Ramos (cell line): ENCODE data around the gene TEC.
"Not testable (repeated sequence)": the region's sequence is repeated elsewhere in the genome, so short reads cannot be mapped to it uniquely, and the experiment has no call there.

ENCODE experiments used
- in situ Hi-C: fragments of 300-500 bp; cut with MboI; formaldehyde crosslinking; loops from one replicate; pipeline ENCODE4 v1.14.3; 2022; ENCODE audit warnings: low sequenced_read_pairs; ENCODE audit not compliant: unreplicated experiment

TEC gene

GRCh38 chr4:48175328-48175727 lies 94.3 kb downstream of the TEC start:
- in situ Hi-C loops, result no loop called here

DNA sequence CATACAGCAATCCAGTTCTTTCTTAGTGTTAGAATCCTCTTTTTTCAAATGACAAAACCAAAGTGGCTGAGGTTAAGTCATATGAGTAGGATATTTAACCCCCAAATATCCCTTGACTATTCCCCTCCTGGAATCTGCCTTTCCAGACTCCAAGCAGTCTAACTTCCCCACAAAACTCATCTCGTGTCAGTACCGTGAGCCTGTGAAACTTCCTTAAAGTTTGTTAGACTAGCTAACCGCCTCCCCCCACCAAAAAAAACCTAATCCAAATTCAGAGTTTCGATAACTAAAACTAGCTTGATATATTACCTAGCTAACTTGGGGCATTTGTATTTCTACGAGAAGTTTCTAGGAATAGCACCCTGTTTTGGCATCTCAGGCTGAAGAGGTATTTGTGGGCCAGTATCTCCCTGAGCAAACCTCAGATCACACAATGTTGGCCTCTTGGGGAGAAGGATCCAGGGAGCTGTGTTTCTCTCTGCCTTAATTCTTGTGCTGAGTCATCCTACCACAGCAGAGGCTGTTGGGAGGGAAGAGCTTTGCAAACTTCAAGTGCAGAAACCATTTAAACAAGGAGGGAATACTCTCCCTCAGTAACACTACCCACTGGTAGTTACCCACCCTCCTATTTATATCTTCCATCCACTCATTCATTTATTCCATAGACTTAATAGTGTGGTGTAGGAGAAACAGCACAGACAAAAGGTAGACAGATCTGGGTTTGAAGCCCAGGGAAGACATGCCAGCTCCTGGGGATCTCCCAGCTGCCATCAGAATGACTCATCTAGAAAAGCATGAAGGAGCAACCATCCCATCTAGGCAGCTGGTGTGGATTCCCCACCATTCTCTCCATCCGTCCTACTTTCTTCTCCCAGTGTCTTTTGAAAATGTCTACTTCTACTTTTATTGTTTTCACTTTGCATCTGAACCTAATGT lies 96.3 kb downstream of the TEC start:
- in situ Hi-C loops, result no loop called here

- in situ Hi-C loops, result no loop called here
Measured at GRCh38 chr4:48172651-48173050, 97.0 kb downstream of the TEC start.

DNA sequence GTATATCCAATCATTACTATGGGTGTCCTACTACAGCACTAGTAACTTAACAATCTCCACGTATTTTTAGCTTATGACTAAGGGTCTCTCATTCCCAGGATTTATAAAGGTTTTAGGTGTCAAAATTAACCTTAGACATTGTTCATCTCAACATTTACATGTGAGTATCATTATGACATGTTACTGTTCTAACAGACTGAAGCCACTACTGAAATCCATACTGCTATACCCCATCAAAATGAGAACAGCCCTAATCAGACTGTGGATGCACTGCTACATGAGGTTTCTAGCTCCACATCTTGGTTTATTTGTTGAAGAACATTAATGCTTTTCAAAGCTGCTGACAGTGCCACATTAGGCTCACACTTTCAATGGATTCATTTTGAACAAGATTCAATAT lies 100.0 kb downstream of the TEC start:
- in situ Hi-C loops, result no loop called here

DNA sequence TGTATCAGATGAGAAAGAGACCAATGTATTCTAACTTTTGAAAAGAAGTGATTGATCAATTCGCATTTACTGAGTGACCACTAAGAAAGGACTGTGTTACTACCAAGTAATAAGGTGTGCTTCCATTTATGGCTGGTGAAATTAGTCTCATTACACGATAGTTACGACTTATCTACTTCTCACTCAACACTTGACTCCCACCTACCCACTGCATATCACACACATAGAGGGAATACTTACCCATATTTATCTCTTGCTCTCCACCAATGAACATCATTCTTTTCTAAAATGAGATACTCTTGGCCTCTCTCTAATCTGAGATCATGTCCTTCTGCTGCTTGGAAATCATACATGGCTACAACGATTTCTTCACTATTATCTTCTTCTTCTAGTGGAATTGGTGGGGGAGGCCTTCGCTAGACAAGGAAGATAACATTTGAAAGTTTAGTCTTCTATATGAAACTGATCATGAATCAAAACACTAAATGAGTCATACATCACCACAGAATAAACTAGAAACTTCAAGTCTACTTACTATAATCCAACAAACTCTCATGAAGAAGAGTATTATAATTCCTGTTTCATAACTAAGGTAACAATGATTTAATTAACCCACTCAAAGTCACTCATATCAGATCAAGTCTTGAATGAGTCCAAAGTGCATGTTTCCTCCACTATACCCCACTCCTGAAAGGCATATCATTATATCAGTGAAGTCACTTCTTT lies 101.9 kb downstream of the TEC start:
- in situ Hi-C loops, result no loop called here

- in situ Hi-C loops, result not testable (repeated sequence)
Measured at GRCh38 chr4:48164561-48164960, 105.1 kb downstream of the TEC start.

- in situ Hi-C loops, result no loop called here
Measured at GRCh38 chr4:48163746-48164145, 105.9 kb downstream of the TEC start.

GRCh38 chr4:48162162-48162561 lies 107.5 kb downstream of the TEC start:
- in situ Hi-C loops, result no loop called here

GRCh38 chr4:48157271-48157670 lies 112.4 kb downstream of the TEC start:
- in situ Hi-C loops, result no loop called here

DNA sequence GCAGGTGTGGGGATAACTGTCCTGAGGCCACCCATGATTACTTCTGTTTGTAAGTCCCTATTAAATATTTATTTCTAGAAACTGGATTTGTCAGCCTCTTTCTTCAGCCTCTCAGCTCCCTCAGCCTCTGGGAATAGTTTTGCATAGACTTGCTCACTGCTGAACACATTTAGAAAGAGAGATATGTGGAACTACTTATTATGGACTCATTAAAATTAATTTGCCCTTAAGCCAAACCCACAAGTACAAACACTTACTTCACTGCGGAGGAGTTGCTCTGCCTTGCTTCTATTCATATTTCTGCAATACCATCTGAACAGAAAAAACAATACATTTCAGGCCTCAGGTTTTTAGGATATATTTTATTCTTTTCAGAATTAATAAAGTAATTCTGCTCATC lies 113.2 kb downstream of the TEC start:
- in situ Hi-C loops, result no loop called here

GRCh38 chr4:48153791-48154550 lies 115.7 kb downstream of the TEC start:
- in situ Hi-C loops, result no loop called here

- in situ Hi-C loops, result no loop called here
Measured at GRCh38 chr4:48152259-48152658, 117.4 kb downstream of the TEC start.

- in situ Hi-C loops, result no loop called here
Measured at GRCh38 chr4:48149827-48150370, 119.7 kb downstream of the TEC start.

GRCh38 chr4:48147621-48148020 lies 122.0 kb downstream of the TEC start:
- in situ Hi-C loops, result no loop called here

DNA sequence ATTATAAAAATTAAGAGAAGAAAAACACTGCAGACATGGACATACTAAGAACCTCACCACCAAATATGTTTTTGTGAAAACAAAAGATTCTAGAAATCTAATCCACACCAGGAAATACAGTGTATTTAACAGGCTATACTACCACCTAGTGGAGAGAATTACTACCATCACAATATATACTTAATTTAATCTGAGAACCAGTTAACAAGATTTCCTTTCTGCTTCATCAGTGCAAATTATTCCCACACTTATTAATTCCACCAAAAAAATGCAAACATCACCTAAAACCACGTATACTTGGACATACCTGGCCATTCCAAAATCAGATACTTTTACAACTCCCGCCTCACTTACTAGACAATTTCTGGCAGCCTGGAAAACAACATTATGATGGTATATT lies 128.6 kb downstream of the TEC start:
- in situ Hi-C loops, result no loop called here

DNA sequence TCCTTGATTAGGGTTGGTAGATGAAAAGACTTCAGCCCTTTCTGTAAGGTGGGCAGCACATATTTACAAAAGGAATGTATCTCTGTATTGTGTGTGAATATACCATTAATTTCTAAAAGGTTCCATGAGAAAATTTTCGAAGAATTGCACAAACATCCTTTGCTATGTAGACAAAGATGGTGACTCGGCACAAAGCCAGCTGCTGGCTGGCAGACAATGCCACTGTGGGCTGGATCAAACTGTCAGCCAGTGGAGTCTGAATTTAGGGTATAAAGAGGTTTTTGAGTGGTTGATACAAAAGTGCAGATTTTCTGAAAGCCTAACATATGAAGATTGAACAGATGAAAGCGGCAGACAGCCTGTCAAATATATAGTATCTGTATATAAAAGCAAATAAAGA lies 129.9 kb downstream of the TEC start:
- in situ Hi-C loops, result loop anchor here (10.0 kb wide), 1 partner anchor 135 kb away; no protein-coding TSS in a partner anchor

GRCh38 chr4:48138936-48139335 lies 130.7 kb downstream of the TEC start:
- in situ Hi-C loops, result loop anchor here (10.0 kb wide), 1 partner anchor 136 kb away; no protein-coding TSS in a partner anchor

DNA sequence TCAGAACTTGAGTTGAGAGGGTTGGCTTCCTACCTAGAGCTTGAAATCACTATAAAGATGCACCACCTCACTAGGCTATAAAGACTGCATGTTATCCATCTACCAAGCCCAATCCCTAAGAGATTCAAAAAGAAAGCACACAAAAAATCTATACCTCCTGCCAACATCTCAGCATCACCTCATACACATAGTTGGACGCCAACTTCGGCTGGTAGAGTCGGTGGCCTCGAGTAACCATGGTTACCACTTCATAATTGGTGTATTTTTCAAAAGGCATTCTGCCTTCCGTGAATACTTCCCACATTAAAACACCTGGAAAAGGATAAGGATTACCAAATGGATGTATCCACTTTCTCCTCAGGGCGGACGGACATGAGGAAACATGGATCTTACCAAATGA lies 131.1 kb downstream of the TEC start:
- in situ Hi-C loops, result loop anchor here (10.0 kb wide), 1 partner anchor 136 kb away; no protein-coding TSS in a partner anchor

DNA sequence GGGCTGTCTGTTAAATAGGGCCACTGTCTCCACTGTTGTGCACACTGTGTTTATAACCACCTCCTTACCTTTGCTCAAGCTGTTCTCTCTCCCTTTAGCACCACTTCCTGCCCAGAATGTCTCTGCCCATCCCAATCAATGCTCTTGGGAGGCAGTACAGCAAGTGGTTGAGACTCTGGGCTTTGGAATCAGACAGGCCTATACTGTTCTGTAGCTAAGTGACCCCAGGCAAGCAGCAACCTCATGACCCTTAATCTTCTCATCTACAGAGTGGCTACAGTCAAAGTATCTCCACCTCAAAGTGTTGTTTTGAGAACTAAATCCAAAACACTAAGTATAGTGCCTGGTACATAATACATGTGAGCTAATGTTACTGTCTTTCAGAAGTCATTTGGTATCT lies 131.8 kb downstream of the TEC start:
- in situ Hi-C loops, result loop anchor here (10.0 kb wide), 1 partner anchor 137 kb away; no protein-coding TSS in a partner anchor

GRCh38 chr4:48134081-48134480 lies 135.6 kb downstream of the TEC start, which contains the start of gene TXK:
Gene TXK (minus strand): TSS chr4:48134250. CDS start chr4:48134170, 80 bp downstream.
- in situ Hi-C loops, result loop anchor here (10.0 kb wide), 1 partner anchor 141 kb away; no protein-coding TSS in a partner anchor
